IMR-90 (cell line): ENCODE measurements around the gene NUDT6.

Experiments used
- CEBPB ChIP-seq: IDR thresholded peaks from 2 replicates; pipeline ENCODE4 v1.6.1; 2012; ENCODE audit warnings: low read depth, low read length, improper control_type of control experiment
- CTCF ChIP-seq: conservative IDR thresholded peaks from 2 replicates; pipeline ENCODE4 v1.5.1; 2012; ENCODE audit warnings: mild to moderate bottlenecking, low read depth, low read length, improper control_type of control experiment
- ELK1 ChIP-seq: fragments of 150-350 bp; IDR thresholded peaks from 2 replicates; pipeline ENCODE4 v1.6.1; 2016; ENCODE audit warnings: low read depth, mild to moderate bottlenecking, low read length, moderate library complexity, borderline replicate concordance
- MAZ ChIP-seq: IDR thresholded peaks from 2 replicates; pipeline ENCODE4 v1.6.1; 2012; ENCODE audit warnings: low read depth, mild to moderate bottlenecking, low read length, improper control_type of control experiment, moderate library complexity, borderline replicate concordance
- POLR2A ChIP-seq: IDR thresholded peaks from 2 replicates; pipeline ENCODE4 v1.6.1; 2012; ENCODE audit warnings: mild to moderate bottlenecking, low read depth, low read length
- RAD21 ChIP-seq: IDR thresholded peaks from 2 replicates; pipeline ENCODE4 v1.6.1; 2012; ENCODE audit warnings: low read length, improper control_type of control experiment
- RCOR1 ChIP-seq: IDR thresholded peaks from 2 replicates; pipeline ENCODE4 v1.6.1; 2012; ENCODE audit warnings: mild to moderate bottlenecking, low read length, improper control_type of control experiment; ENCODE audit not compliant: insufficient replicate concordance

- TF ChIP-seq POLR2A (no peak), CTCF (no peak), RCOR1 (no peak), ELK1 (no peak), MAZ (no peak), RAD21 (no peak), CEBPB (no peak)
Observed at GRCh38 chr4:122875949-122876348, 46.4 kb downstream of the NUDT6 start.
